ENCODE results near the gene SMAD9.

- TF ChIP-seq CTCF (IDR thresholded peaks at IDR 0.05) (no peak), POLR2AphosphoS5 (IDR thresholded peaks at IDR 0.05; ENCODE audit: insufficient read depth in 1 of 2, low read depth in 1 of 2) (no peak)
Observed at GRCh38 chr13:36915896-36916640, 4.0 kb downstream of the SMAD9 start.
